ENCODE measurements around the gene SMYD2. TPM values are rescaled to one million over a fixed set of nuclear protein-coding genes. Genes with fewer than 3 reads are reported as not detected.

Gene SMYD2
- total and polyA plus RNA-seq, 2 of the 8 experiments (the other 6 are each of a cell fraction or from before 2014, with no cell fraction given) = 3.0 to 5.2 TPM

DNA sequence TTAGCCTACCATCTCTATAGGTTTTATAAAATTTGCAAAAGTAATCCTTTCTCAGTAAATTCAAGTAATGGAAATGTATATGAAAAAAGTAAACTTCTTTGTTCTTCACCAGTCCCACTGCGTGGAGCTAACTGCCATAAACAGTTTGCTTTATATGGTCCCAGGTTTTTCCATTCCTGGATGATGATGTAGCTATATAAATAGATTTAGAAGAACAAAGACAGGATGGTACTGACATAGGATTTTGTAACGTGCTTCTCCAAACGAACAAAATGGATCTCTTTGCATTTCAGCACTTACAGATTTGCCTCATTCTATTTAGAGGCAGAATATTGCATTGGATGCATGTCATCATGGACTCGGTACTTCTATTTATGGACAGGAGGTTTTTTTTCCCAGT is 57.3 kb downstream of the SMYD2 start:
- Histone ChIP-seq H4K5ac (ENCODE audit: insufficient read length, low read depth, low read length) (no peak overlapping the region), H2BK12ac (ENCODE audit: low read depth, low read length) (no peak overlapping the region; the same call in 1 of the 2 replicates), H3K36me3 (ENCODE audit: control insufficient read depth in 2 of 4, insufficient read depth in 4 of 4, low read length in 3 of 4) (no peaks in the 10 kb centered on the region), H2AK5ac (ENCODE audit: low read depth, low read length) (no peak overlapping the region), H4K91ac (replicated peaks; ENCODE audit: insufficient read length, low read length) (no peak overlapping the region), H2BK5ac (ENCODE audit: low read depth, low read length) (no peak overlapping the region), H3K18ac (ENCODE audit: extremely low read depth, low read length) (no peak overlapping the region), H3K23ac (ENCODE audit: insufficient read length) (no peak overlapping the region), H2AFZ (ENCODE audit: low read length) (no peak overlapping the region), H3K27ac (ENCODE audit: low read depth, low read length) (no peak overlapping the region), H4K8ac (ENCODE audit: extremely low read depth, insufficient read depth, low read length) (no peak overlapping the region), H3K4me2 (ENCODE audit: insufficient read depth in 1 of 2, low read depth in 2 of 2, low read length in 2 of 2) (no peak overlapping the region), H3K79me2 (ENCODE audit: control insufficient read depth in 1 of 2, insufficient read depth in 2 of 2, low read length in 2 of 2) (no peaks in the 10 kb centered on the region), H3K79me1 (ENCODE audit: low read depth, low read length) (no peaks in the 10 kb centered on the region), H2BK15ac (ENCODE audit: low read length) (no peak overlapping the region), H4K20me1 (replicated peaks in 1 of 2; ENCODE audit: control insufficient read depth in 1 of 2, insufficient read depth in 2 of 2, low read length in 2 of 2) (no peaks in the 10 kb centered on the region), H3K27me3 (replicated peaks in 1 of 4; ENCODE audit: control insufficient read depth in 3 of 4, extremely low read depth in 1 of 4, insufficient read depth in 3 of 4, low read length in 3 of 4) (no peaks in the 10 kb centered on the region), H3K14ac (ENCODE audit: insufficient read length) (no peak overlapping the region), H3K4me3 (ENCODE audit: extremely low read depth in 1 of 4, insufficient read depth in 2 of 4, low read depth in 3 of 4, low read length in 4 of 4) (no peak overlapping the region), H3K9me3 (ENCODE audit: insufficient read depth in 2 of 2, low read depth in 1 of 2, low read length in 1 of 2) (no peaks in the 10 kb centered on the region), H3K4me1 (replicated peaks in 1 of 4; ENCODE audit: control insufficient read depth in 3 of 4, insufficient read depth in 4 of 4, low read length in 3 of 4) (peaks cover 2 to 8% (median 6%) of the 10 kb centered on the region in 4 experiments; a peak in 6 of 7 replicates), H3K56ac (replicated peaks; ENCODE audit: insufficient read length, low read depth, low read length) (no peak overlapping the region), H2BK20ac (ENCODE audit: low read length) (no peak overlapping the region), H3K9ac (replicated peaks in 1 of 4; ENCODE audit: extremely low read depth in 1 of 4, low read depth in 3 of 4, low read length in 3 of 4) (no peak overlapping the region), H3K23me2 (ENCODE audit: low read depth, low read length) (no peaks in the 10 kb centered on the region; the same call in 1 of the 2 replicates), H2BK120ac (replicated peaks; ENCODE audit: low read depth, low read length) (no peak overlapping the region), H3K4ac (replicated peaks; ENCODE audit: insufficient read length, low read depth, low read length) (no peak overlapping the region)
- CTCF ChIA-PET (ENCODE audit: partially characterized antibody) = interaction anchor here (0.7 to 19.1 kb wide), 9 partner anchors 8 to 290 kb away, joined by 3 to 610 read pairs (median 84); no protein-coding TSS in a partner anchor
- FAIRE-seq (no peak), DNase-seq (ENCODE audit: low read depth in 1 of 2, low spot score in 2 of 2) (no peak)
- WGBS, 2 experiments (ENCODE audit: extremely low coverage in 1 of 2, insufficient coverage in 1 of 2, insufficient read length in 1 of 2, insufficient replicate concordance in 2 of 2, low coverage in 1 of 2, low lambda C conversion rate in 2 of 2, missing lambda C conversion rate in 1 of 2) = 86% methylated on average over 4 of the region's 4 CpGs; no CpG with 5 or more reads in 1 of the 2 experiments
- TF ChIP-seq TCF12 (IDR thresholded peaks at IDR 0.05; ENCODE audit: low read depth, low read length) (no peak), CBX5 (IDR thresholded peaks at IDR 0.05; ENCODE audit: low read depth, low read length) (no peak), SP1 (IDR thresholded peaks at IDR 0.05; ENCODE audit: low read depth, low read length) (no peak), GTF2F1 (IDR thresholded peaks at IDR 0.05; ENCODE audit: borderline replicate concordance, low read depth, low read length) (no peak), KDM4A (IDR thresholded peaks at IDR 0.05; ENCODE audit: low read depth, low read length, severe bottlenecking) (no peak), EGR1 (IDR thresholded peaks at IDR 0.05; ENCODE audit: borderline replicate concordance, low read depth, low read length) (no peak), RFX5 (IDR thresholded peaks at IDR 0.05; ENCODE audit: borderline replicate concordance, low read depth, low read length) (no peak), SUZ12 (IDR thresholded peaks at IDR 0.05; ENCODE audit: low read length) (no peak), SRF (IDR thresholded peaks at IDR 0.05; ENCODE audit: low read depth, low read length) (no peak), EZH2 (IDR thresholded peaks at IDR 0.05; ENCODE audit: low read depth, low read length, severe bottlenecking) (no peak), POU5F1 (IDR thresholded peaks at IDR 0.05; ENCODE audit: low read depth, low read length) (no peak), SAP30 (IDR thresholded peaks at IDR 0.05; ENCODE audit: insufficient read depth, insufficient replicate concordance, low read length) (no peak), GABPA (IDR thresholded peaks at IDR 0.05; ENCODE audit: borderline replicate concordance, insufficient read depth, low read length) (no peak)
- TF ChIP-seq, protein P1, sequence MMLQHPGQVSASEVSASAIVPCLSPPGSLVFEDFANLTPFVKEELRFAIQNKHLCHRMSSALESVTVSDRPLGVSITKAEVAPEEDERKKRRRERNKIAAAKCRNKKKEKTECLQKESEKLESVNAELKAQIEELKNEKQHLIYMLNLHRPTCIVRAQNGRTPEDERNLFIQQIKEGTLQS (IDR thresholded peaks at IDR 0.05; ENCODE audit: insufficient read depth, low read depth, low read length) = no peak
- POLR2A ChIA-PET (ENCODE audit: partially characterized antibody) = interaction anchor here (0.5 kb wide), 1 partner anchor 175 kb away, joined by 3 read pairs; no protein-coding TSS in a partner anchor

All from H1 (cell line).